Endometrium (tissue), 2 donors: ENCODE data around the gene AKT3.

Experiments
- FAIRE-seq: peaks from 2 replicates; lab custom pipeline; 2012; peaks lifted over from hg19 to GRCh38; lab: Jason Lieb, UNC
- donor health status: control.
- donor health status: control.

The AKT3 gene

GRCh38 chr1:243505986-243506689, 343.9 kb downstream of the AKT3 start:
- no peak for FAIRE-seq

GRCh38 chr1:243503155-243503554, 346.9 kb downstream of the AKT3 start:
- FAIRE-seq = no peak

- no peak for FAIRE-seq
Measured at GRCh38 chr1:243501002-243501401, 349.0 kb downstream of the AKT3 start.

DNA sequence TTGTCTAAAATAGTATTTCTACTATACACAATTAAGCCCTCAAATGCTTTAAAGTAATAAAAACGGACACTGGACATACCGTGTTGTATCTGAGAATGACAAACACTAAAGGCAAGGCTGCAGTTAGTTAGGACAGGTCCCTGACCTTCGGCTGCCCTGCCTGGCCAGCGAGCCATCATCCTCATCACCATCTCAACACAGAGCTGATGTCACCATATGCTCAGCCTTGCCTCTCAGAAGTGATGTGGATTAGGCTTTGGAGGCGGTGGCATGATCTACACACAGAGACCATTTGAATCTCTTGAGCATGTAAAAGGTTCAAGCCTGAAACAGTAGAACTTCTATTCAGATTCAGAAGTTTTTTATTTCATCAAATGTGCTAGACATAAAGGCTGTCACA, 349.5 kb downstream of the AKT3 start:
- no peak for FAIRE-seq

GRCh38 chr1:243499711-243500110, 350.3 kb downstream of the AKT3 start:
- no peak for FAIRE-seq

GRCh38 chr1:243499248-243499647, 350.8 kb downstream of the AKT3 start:
- FAIRE-seq = no peak

DNA sequence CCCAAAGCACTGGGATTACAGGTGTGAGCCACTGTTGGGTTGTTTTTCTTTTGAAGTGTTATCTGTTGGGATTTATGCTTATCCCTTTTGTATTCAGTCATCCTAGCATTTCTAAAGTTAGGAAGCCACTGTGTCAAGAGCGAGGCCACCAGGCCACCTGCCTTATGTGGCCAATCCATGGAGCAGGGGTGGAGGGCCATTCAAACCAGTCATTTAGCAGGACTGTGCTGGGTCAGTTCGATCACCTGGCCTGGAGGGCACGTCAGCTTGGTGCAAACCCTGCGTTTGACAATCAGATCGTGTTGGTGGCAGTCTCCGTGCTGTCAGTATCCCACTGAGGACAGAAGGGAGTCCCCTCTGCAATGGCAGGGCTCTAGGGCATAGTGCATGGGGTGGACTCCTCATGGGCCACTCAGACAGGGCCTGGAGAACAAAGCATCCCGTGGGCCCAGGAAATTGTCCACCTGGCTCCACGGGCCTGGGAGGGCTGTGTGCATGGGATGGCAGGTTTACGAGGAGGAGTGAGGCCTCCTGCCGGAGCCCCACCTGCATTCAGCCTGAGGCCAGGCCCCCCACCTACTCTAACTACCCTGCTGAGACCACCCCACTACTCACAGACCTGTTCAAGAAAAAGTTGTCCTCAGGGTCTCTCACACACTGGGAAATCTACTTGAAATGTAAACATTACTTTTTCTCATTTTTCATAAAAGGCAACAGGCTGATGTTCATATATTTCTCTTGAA, 351.9 kb downstream of the AKT3 start:
- FAIRE-seq = no peak

DNA sequence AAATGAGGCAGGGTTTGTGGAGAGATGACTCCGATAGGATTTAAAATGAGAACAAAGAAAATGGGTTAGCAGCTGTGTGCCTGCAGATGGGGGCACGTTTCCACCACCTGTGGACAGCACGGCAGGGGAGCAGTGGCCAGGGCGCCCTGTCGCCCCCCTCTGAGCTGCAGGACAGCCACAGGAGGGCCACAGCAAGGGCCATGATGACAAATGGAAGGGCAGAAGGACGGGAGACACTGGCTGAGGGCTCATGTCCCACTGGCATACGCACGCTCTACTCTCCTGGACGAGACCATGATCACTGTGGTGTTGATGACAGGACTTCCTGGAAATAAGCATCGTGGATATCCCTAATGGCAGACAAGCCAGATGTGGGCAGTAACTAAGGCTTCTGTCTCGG, 353.2 kb downstream of the AKT3 start:
- no peak for FAIRE-seq

- no peak for FAIRE-seq
Measured at GRCh38 chr1:243496187-243496646, 353.8 kb downstream of the AKT3 start.

- FAIRE-seq = no peak
Measured at GRCh38 chr1:243495442-243496186, 354.4 kb downstream of the AKT3 start.

GRCh38 chr1:243494741-243495431, 355.2 kb downstream of the AKT3 start:
- FAIRE-seq = no peak

DNA sequence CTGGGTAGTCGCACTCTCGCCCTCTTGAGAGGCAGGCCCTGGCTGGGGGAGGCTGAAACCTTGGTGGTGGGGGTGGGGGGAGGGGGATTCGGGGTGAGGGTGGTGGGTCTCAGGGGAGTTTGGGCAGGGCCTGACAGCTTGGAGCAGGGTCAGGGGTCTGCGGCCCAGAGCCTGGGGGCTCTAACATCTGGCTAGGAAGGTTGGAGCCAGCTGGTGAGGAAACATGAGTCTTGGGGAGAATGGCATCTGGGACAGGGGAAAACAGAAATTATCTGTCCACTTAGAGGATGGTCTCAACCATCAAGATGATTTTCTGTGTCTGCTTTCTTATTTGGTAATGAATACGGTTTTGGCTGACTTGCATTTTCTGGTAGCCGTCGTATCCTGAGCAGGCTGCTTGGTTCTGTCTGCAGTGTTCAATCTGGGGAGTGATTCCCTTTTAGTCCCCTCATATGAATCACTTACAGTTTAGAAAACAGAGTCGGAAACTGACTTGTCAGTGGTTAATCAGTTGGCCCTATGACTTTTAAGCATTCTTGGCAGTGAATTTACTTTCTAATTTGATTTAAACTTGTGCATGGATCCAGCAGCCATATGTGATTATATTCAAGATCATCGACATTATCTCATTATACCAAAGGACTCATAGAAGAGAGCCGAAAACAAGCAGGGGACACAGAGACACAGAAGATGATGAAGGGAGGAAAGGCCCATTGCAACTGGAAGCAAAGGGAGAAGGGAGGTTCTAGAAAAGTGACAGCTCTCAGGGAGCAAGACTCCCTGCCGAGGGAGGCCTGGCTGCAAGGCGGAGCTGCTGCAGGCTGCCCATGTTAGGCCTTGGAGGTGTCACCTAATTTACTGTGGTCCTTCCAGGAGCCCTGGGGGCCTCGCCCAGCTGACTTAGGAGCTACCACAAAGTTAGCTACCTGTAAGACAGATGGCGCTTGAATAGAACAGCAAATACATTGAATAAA, 356.6 kb downstream of the AKT3 start:
- FAIRE-seq = no peak

GRCh38 chr1:243490748-243491686, 359.0 kb downstream of the AKT3 start:
- no peak for FAIRE-seq

GRCh38 chr1:243489681-243490546, 360.1 kb downstream of the AKT3 start:
- FAIRE-seq = no peak

- FAIRE-seq = no peak
Measured at GRCh38 chr1:243489158-243489527, 360.9 kb downstream of the AKT3 start.

GRCh38 chr1:243488459-243489157, 361.4 kb downstream of the AKT3 start:
- FAIRE-seq = no peak

DNA sequence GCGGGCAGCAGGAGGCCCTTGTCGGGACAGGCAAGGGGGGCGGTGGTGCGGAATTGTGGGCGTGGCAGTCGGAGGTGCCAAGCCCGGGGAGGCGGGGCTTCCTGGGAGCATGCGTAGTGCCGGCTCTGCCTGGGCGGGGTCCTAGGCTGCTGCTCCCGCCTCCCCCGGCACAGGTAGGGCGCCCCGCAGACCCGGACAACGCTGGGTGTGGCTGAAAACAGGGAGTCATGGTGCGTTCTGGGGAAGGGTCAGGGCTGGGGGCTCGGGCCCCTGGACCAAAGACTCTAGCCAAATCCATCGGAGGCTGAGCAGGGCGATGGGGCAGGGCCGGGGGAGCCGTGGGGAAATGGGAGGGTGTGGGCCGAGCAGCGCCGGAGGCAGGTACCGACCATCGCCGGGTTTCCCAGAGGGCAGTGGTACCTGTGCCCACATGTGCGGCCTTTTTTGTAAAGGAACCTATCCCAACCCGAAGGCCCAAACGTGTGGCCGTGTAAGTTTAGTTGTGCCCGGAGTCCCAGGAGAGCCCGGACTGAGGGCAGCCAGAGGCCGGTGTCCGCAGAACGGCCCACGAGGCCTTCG, 362.3 kb downstream of the AKT3 start:
- no peak for FAIRE-seq

GRCh38 chr1:243487036-243487648, 362.9 kb downstream of the AKT3 start:
- FAIRE-seq = no peak
